Endothelial cell of umbilical vein (primary cell): ENCODE measurements around the gene OR51F2.

Experiments used
- EZH2 ChIP-seq: IDR thresholded peaks from 2 replicates; pipeline ENCODE4 v1.6.1; 2012; ENCODE audit warnings: borderline replicate concordance, low read depth, mild to moderate bottlenecking, moderate library complexity, low read length, inconsistent platforms; ENCODE audit not compliant: severe bottlenecking
- GATA2 ChIP-seq: IDR thresholded peaks from 2 replicates; pipeline ENCODE4 v1.7.0; 2011; ENCODE audit warnings: low read depth, mild to moderate bottlenecking, moderate library complexity, mixed read lengths, low read length; ENCODE audit not compliant: insufficient read length, insufficient read depth
- JUN ChIP-seq: IDR thresholded peaks from 2 replicates; pipeline ENCODE4 v1.6.1; 2011; ENCODE audit warnings: borderline replicate concordance, low read depth; ENCODE audit not compliant: insufficient read length, insufficient read depth
- POLR2A ChIP-seq: IDR thresholded peaks from 2 replicates; pipeline ENCODE4 v1.6.1; 2012; ENCODE audit warnings: low read depth, mild to moderate bottlenecking, control low read depth, low read length
- POLR2AphosphoS5 ChIP-seq: IDR thresholded peaks from 2 replicates; pipeline ENCODE4 v1.6.1; 2012; ENCODE audit warnings: low read depth, mild to moderate bottlenecking, control low read depth, low read length, moderate library complexity; ENCODE audit not compliant: insufficient read depth
- TF ChIP-seq, protein P1 (sequence below), 2 donors: IDR thresholded peaks; 1 replicate in 1 of 2; 2 replicates in 1 of 2; pipeline ENCODE4 v1.5.1; 2011; ENCODE audit warnings: low read length in 2 of 2, mild to moderate bottlenecking in 2 of 2, moderate library complexity in 2 of 2, control low read depth in 1 of 2, inconsistent platforms in 1 of 2, low read depth in 1 of 2; ENCODE audit not compliant: insufficient read depth in 1 of 2; ENCODE audit errors: extremely low read depth in 1 of 2
- TF ChIP-seq, protein P2 (sequence below): IDR thresholded peaks from 2 replicates; pipeline ENCODE4 v1.6.1; 2011; ENCODE audit not compliant: insufficient read depth, insufficient read length

- TF ChIP-seq, protein P1, sequence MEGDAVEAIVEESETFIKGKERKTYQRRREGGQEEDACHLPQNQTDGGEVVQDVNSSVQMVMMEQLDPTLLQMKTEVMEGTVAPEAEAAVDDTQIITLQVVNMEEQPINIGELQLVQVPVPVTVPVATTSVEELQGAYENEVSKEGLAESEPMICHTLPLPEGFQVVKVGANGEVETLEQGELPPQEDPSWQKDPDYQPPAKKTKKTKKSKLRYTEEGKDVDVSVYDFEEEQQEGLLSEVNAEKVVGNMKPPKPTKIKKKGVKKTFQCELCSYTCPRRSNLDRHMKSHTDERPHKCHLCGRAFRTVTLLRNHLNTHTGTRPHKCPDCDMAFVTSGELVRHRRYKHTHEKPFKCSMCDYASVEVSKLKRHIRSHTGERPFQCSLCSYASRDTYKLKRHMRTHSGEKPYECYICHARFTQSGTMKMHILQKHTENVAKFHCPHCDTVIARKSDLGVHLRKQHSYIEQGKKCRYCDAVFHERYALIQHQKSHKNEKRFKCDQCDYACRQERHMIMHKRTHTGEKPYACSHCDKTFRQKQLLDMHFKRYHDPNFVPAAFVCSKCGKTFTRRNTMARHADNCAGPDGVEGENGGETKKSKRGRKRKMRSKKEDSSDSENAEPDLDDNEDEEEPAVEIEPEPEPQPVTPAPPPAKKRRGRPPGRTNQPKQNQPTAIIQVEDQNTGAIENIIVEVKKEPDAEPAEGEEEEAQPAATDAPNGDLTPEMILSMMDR (IDR thresholded peaks at IDR 0.05; ENCODE audit: extremely low read depth in 1 of 2, insufficient read depth in 1 of 2, low read depth in 1 of 2, low read length in 2 of 2): no peak
- no peak for TF ChIP-seq GATA2
- TF ChIP-seq JUN: no peak
- TF ChIP-seq POLR2AphosphoS5: no peak
- no peak for TF ChIP-seq EZH2
- TF ChIP-seq, protein P2, sequence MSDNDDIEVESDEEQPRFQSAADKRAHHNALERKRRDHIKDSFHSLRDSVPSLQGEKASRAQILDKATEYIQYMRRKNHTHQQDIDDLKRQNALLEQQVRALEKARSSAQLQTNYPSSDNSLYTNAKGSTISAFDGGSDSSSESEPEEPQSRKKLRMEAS: no peak
- no peak for TF ChIP-seq POLR2A
These were observed 4.0 kb downstream of the OR51F2 start for GRCh38 chr11:4825132-4825531.
